ENCODE data around the gene ESAM.

The ESAM gene

GRCh38 chr11:124751741-124752470 lies 10.2 kb downstream of the ESAM start, which contains the start of gene VSIG2:
TSS of gene VSIG2 (minus strand) at chr11:124752255. CDS start at chr11:124752137, 118 bp downstream.
- FAIRE-seq: no peak

DNA sequence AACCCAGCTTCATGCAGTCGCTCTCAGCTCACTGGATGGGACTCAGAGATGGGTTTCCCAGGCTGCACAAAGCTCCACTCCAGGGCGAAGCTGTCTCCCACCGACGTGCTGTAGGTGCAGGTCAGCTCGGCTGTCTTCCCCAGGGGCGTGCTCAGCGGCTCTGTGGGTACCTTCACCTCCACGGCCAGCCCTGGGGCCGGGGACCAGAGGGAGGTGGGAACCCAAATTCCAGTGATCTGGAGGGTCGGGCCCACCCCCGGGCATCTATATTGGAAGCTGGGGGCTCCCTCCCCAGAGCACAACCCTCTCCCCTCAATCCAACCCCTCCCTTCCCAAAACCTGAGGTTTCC lies 10.7 kb downstream of the ESAM start:
- FAIRE-seq: no peak

DNA sequence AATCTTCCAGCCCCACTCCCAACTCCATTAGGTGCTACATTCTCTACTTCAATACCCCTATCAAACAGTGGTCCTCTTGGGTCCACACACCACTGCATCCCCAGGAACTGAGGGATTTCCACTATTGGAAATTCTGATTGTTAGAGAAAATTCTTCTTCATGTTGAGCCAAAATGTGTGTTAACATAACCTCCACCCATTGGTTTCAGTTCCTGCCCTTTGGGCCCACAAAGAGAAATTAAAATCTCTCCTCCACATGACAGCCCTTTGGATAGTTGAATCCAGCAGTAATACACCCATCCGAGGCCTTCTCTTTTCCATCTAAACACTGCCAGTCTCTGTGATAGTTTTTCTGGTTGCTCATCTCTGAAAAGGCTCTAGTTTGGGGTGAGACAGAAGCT lies 12.2 kb downstream of the ESAM start:
- no peak for FAIRE-seq

- no peak for FAIRE-seq
Measured at GRCh38 chr11:124748481-124749343, 13.4 kb downstream of the ESAM start.

DNA sequence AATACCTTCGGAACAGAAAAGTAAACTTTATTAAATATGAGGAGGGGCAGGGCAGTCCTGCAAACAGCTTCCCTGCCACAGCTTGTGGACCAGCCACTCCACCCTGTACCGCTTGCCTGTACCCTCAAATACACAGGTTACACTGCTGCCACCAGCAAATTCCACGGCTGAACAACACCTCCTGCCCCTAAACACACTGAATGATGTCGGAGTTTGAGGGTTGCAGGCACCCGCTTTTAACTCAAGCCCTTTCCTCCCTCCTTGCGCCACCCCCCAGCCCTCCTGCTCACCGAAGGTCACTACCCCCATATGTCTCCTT lies 14.0 kb downstream of the ESAM start:
- FAIRE-seq: no peak

DNA sequence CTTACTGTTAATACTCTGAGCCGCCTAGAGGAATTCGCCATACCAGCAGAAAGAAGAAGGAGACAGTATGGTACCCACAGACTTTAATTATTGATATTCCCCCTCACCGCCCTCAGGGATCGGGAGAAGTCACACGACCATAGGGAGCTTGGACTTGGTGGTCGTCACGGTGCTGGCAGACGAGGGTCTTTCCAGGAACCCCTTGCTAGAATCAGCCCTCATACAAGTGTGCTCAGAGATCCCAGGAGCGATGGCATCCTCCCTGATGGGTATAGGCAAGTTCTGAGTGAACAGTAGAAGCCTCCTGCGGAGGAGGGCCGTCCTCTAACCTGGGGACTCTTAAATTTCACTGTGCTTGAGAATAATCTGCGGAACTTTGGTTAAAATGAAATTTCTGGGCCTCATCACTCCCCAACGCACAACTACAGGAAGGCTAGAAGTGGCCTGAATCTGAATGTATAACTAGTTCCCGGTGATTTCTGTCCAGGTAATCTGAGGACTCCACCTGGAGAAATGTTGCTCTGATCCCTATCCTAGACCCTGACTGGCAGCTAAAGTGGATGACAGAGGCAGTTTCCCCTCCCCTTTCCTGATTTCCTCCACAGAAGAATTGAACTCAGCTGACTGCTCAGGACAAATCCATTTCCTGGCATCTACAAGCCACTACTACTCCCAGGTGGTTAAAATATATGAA lies 14.5 kb downstream of the ESAM start:
- no peak for FAIRE-seq

DNA sequence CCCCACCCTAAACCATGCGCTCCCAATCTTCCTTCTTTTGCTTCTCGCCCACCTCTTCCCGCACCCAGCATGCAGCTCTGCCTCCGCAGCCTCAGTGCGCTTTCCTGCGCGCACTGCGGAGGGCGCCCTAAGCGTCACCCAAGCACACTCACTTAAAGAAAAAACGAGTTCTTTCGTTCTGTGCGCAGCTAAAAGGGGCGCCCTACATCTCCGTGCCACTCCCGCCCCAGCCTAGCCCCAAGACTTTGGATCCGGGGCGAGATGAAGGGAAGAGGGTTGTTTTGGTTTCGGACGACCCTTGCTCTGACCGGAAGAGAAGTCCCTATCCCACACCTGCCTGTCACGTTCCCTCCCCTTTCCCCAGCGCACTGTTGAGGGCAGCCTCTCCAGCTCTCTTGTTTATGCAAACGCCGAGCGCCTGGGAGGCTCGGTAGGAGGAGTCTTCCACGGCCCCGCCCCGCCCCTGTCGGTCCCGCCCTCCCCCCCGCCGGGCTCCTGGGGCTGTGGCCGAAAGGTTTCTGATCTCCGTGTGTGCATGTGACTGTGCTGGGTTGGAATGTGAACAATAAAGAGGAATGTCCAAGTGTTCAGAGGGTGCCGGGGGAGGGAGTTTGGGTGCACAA lies 15.4 kb downstream of the ESAM start:
- FAIRE-seq: no peak

GRCh38 chr11:124745835-124746620 lies 16.1 kb downstream of the ESAM start:
- no peak for FAIRE-seq

DNA sequence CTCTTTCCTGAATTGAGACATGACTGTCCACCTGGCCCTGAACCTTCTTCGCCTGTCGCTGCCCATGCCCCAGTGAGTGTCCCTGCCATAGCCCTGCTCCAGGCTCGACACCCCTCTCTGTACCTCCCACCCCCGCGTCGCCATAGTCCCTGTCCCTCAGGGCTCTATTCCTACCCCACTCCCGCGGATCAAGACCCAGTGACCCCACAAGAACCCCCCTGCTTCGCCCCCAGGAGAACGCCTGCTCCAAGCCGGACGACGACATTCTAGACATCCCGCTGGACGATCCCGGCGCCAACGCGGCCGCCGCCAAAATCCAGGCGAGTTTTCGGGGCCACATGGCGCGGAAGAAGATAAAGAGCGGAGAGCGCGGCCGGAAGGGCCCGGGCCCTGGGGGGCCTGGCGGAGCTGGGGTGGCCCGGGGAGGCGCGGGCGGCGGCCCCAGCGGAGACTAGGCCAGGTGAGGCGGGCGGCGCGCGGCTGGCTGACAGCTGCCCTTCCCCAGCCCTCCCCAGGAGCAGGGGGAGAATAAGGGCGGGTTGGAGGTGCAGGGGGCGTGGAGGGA lies 16.7 kb downstream of the ESAM start:
- FAIRE-seq: no peak

DNA sequence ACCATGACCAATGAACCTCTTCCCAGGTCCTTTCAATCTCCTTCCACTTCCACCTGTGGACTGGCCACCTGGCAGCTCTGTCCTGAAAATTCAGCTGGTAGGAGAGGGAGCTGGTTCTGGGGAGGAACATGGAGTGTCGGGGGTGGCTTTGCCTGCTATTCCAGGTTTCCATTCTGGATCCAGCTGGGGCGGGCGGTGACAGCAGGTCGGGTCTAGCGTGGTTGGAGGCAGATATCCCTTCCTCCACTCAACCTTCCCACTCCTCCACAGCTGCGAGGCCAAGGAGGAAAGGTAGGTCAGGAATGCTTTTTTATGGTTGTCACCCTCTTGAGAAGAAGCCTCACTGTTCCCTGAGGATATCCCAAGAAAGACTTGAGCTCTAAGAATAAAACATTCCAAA lies 19.0 kb downstream of the ESAM start:
- no peak for FAIRE-seq

GRCh38 chr11:124742555-124742954 lies 19.5 kb downstream of the ESAM start:
- FAIRE-seq: no peak

GRCh38 chr11:124740277-124740882 lies 21.7 kb downstream of the ESAM start:
- no peak for FAIRE-seq

DNA sequence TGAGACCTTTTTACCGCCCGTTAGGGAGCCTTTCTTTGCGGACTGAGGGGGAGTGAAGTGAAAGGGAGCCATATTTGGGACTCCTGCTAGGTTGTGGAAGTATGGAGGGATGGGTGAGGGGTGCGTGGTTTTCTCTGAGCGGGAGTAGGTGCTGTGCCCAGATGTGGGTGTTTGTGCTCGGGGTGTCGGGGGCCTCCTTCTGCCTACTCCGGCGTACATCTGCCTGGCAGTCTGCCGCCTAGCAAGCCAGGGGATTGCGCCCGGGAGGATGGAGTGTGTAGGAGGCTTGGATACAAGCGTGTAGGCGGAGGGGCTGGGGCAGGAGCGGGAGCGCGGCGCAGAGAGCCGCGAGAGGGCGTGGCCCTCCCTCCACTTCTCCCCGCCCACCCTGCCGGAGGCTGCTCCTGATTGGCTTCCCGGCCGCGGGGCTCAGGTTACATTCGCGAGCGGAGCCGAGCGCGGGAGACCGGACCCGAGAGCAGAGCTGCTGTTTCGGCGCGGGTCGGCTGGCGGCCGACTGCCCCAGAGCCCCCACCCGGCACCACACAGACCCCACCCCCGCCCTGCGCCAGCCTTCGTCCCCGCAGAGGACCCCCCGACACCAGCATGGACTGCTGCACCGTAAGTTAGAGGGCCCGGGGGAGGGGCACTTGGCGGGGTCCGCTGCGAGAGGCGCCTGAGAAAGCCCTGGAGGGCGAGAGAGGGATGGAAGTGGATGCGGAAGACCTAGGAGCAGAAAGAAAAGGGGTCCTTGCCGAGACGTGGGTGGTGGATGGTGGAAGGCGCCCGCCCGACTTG lies 22.4 kb downstream of the ESAM start, which contains the start of gene NRGN:
Gene NRGN, plus strand, starts transcription at position 464 of the 798 bp plus-strand sequence. Its CDS starts 143 bp downstream, at position 607.
- FAIRE-seq: no peak

- FAIRE-seq: no peak
Measured at GRCh38 chr11:124738713-124739478, 23.2 kb downstream of the ESAM start.

DNA sequence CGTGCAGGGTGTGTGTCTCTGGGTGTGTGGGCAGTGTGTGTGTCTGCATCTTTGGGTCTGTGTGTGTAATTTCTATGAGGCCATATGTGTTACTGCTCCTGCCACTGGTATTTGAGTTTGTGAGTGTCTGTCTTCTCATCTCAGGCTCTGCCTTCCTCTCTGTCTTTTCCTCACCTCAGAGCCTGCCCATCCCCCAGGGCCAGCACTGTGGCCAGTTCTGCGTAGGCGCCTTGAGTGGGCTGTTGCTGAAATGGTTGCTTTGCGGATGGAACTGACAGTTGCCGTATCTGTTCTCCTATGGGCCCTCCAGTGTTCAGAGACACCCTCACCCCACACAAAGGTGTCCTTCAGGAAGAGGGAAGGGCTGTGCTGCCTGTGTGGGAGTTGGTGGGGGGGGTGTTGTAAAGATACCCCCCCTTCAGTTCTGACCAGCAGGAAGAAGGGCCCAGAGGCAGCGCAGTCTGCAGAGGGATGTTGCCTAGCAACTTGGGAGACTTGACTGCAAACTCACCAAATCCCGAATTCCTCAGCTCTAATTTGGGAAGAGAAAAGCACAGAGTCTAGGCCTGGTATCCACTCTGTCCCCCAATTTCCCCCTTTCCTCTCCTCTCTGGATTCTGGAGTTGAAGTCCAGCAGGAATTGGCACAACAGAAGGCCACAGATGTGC lies 24.3 kb downstream of the ESAM start:
- FAIRE-seq: no peak

DNA sequence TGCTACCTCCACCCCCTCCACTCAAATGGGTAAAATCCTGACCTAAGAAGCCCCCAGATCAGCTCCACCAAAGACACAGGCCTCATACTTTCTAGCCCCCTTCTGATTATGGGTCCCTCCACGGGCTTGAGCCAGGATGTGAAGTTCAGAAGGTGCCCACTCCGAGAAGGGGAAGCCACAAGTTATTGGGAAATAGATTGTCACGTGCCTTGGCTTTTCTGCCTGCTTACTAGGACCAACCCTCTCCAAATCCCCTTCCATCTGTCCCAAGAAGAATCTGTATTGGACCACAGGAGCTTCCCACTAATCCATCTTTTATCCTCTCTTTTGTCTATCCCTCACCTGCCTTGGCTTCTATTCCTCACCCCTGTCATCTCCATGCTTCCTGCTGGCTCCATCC lies 25.4 kb downstream of the ESAM start:
- FAIRE-seq: no peak

GRCh38 chr11:124732230-124732629 lies 29.9 kb downstream of the ESAM start:
- no peak for FAIRE-seq

- no peak for FAIRE-seq
Measured at GRCh38 chr11:124729571-124729970, 32.5 kb downstream of the ESAM start.

GRCh38 chr11:124728134-124728533 lies 34.0 kb downstream of the ESAM start:
- FAIRE-seq: no peak
